Neutrophil (primary cell): ENCODE measurements around the gene C9orf153.

Experiments used
- H3K27ac ChIP-seq: fragments of 200-600 bp; sonication (generic); 2 replicates; pipeline ENCODE4 v1.5.1; 2016; ENCODE audit warnings: mild to moderate bottlenecking, moderate library complexity
- H3K27me3 ChIP-seq: fragments of 200-600 bp; sonication (generic); 2 replicates; pipeline ENCODE4 v1.6.0; 2016; ENCODE audit warnings: mild to moderate bottlenecking
- H3K36me3 ChIP-seq: fragments of 200-600 bp; sonication (generic); 2 replicates; pipeline ENCODE4 v1.5.1; 2017
- H3K4me1 ChIP-seq, 2 experiments: fragments of 200-600 bp in 1 of 2; sonication (generic) in 1 of 2; 1 replicate in 1 of 2; 2 replicates in 1 of 2; pipeline versions ENCODE4 v1.5.1 to v1.6.1; 2013 to 2016; ENCODE audit warnings: low read depth in 1 of 2, low read length in 1 of 2, mild to moderate bottlenecking in 1 of 2, moderate library complexity in 1 of 2; ENCODE audit not compliant: control insufficient read depth in 1 of 2, insufficient read depth in 1 of 2
- H3K4me3 ChIP-seq, 2 experiments: fragments of 200-600 bp in 1 of 2; sonication (generic) in 1 of 2; 1 replicate in 1 of 2; 2 replicates in 1 of 2; pipeline ENCODE4 v1.5.1; 2013 to 2016; ENCODE audit warnings: low read depth in 1 of 2, low read length in 1 of 2, mild to moderate bottlenecking in 1 of 2, moderate library complexity in 1 of 2
- H3K9me3 ChIP-seq: fragments of 200-600 bp; sonication (generic); 2 replicates; pipeline ENCODE4 v1.5.1; 2016
- TF ChIP-seq, protein P1 (sequence below): fragments of 200-600 bp; sonication (generic); IDR thresholded peaks from 2 replicates; pipeline ENCODE4 v1.5.1; 2016; ENCODE audit warnings: antibody characterized with exemption

C9orf153 gene

GRCh38 chr9:86187121-86187520 is 72.3 kb downstream of the C9orf153 start:
- H3K27me3 ChIP-seq, result no peaks in the 10 kb centered on the region
- H3K4me1 ChIP-seq, result no peaks in the 10 kb centered on the region
- no peak overlapping the region for H3K27ac ChIP-seq
- H3K36me3 ChIP-seq, result no peaks in the 10 kb centered on the region
- H3K9me3 ChIP-seq, result no peaks in the 10 kb centered on the region
- no peak overlapping the region for H3K4me3 ChIP-seq
- TF ChIP-seq, protein P1, sequence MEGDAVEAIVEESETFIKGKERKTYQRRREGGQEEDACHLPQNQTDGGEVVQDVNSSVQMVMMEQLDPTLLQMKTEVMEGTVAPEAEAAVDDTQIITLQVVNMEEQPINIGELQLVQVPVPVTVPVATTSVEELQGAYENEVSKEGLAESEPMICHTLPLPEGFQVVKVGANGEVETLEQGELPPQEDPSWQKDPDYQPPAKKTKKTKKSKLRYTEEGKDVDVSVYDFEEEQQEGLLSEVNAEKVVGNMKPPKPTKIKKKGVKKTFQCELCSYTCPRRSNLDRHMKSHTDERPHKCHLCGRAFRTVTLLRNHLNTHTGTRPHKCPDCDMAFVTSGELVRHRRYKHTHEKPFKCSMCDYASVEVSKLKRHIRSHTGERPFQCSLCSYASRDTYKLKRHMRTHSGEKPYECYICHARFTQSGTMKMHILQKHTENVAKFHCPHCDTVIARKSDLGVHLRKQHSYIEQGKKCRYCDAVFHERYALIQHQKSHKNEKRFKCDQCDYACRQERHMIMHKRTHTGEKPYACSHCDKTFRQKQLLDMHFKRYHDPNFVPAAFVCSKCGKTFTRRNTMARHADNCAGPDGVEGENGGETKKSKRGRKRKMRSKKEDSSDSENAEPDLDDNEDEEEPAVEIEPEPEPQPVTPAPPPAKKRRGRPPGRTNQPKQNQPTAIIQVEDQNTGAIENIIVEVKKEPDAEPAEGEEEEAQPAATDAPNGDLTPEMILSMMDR, result no peak

DNA sequence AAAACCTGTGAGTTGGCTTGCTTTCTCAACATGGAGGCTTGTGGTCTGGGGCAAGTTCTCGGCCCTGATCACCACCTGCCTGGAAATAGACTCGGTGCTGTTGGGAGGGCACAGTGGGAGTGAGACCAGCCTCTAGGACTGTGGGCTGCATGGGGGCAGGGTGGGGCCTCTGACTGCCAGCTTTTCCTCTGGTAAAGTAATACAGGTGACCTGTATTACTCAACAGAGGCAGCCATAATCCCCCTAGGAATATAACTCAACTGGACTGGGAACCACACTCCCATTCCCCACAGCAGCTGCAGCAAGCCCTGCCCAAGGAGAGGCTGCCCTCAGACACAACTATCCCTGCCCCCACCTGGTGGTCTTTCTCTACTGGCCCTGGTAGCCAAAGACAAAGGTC is 72.8 kb downstream of the C9orf153 start:
- Histone ChIP-seq H3K4me1 (no peaks in the 10 kb centered on the region), H3K9me3 (no peaks in the 10 kb centered on the region), H3K36me3 (no peaks in the 10 kb centered on the region), H3K27me3 (no peaks in the 10 kb centered on the region), H3K4me3 (no peak overlapping the region), H3K27ac (no peak overlapping the region)
- TF ChIP-seq, protein P1, result no peak

DNA sequence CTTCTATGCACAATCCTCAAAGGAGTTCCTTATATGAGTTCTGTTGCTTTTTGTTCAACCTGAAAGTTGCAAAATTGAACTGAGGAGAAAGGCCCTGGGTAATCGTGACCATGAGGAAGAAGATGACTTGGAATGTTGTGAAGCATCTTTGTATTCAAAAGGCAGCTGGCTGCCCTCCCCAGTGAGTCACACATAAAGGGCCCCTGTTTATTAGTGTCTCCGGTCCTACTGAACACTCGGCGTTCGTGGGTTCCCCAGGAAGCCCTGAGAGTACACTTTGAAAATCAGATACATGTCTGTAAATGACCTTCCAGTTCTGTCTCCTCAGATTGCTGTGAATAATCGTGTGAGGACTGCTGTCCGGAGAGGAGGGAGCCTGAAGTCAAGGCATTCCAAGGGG is 73.6 kb downstream of the C9orf153 start:
- Histone ChIP-seq H3K27me3 (no peaks in the 10 kb centered on the region), H3K36me3 (no peaks in the 10 kb centered on the region), H3K4me1 (no peaks in the 10 kb centered on the region), H3K27ac (no peak overlapping the region), H3K9me3 (no peaks in the 10 kb centered on the region), H3K4me3 (no peak overlapping the region)
- TF ChIP-seq, protein P1, result no peak

GRCh38 chr9:86184138-86184524 is 75.3 kb downstream of the C9orf153 start:
- no peak overlapping the region for H3K27ac ChIP-seq
- H3K9me3 ChIP-seq, result no peaks in the 10 kb centered on the region
- H3K4me1 ChIP-seq, result no peaks in the 10 kb centered on the region
- no peak overlapping the region for H3K4me3 ChIP-seq
- TF ChIP-seq, protein P1, result no peak
- H3K27me3 ChIP-seq, result no peaks in the 10 kb centered on the region
- no peaks in the 10 kb centered on the region for H3K36me3 ChIP-seq

DNA sequence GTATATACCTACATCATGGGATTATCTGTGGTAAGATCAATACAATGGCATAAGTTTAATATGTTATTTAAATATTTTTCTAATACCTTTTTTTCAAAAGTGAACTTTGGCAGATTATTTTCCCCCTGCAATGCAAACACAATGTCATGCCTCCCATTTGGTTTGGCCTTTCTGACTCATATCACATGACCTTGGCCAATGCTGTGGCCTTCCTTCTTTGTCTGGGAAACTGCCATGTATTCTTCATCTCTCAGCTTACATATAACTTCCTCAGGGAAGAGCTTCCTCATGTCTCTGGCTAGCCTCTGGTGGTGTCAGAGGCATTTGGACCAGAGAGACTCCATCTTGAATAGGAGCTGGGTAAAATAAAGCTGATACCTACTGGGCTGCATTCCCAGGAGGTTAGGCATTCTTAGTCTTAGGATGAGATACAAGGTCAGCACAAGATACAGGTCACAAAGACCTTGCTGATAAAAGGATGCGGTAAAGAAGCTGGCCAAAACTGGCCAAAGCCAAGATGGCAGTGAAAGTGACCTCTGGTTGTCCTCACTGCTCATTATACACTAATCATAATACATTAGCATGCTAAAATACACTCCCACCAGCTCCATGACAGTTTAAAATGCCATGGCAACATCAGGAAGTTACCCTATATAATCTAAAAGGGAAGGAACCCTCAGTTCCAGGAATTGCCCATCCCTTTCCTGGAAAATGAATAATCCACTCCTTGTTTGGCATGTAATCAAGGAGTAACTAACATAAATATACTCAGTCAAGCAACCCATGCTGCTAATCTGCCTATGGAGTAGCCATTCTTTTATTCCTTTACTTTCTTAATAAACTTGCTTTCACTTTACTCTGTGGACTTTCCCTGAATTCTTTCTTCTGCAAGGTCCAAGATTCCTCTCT is 76.0 kb downstream of the C9orf153 start:
- Histone ChIP-seq H3K4me1 (no peaks in the 10 kb centered on the region), H3K9me3 (no peaks in the 10 kb centered on the region), H3K27ac (no peak overlapping the region), H3K4me3 (no peak overlapping the region), H3K27me3 (no peaks in the 10 kb centered on the region), H3K36me3 (no peaks in the 10 kb centered on the region)
- TF ChIP-seq, protein P1, result no peak
